Effector memory CD4-positive, alpha-beta T cell (primary cell): ENCODE measurements around the gene LIMK2.

Source experiments
- DNase-seq, 3 donors: peaks; one replicate each; pipeline ENCODE4 v3.0.0-alpha.2; 2020
- H3K27ac ChIP-seq: 2 replicates; pipeline ENCODE4 v1.7.0; 2013; ENCODE audit warnings: mild to moderate bottlenecking, low read length, moderate library complexity; ENCODE audit not compliant: insufficient read depth, poor library complexity, severe bottlenecking
- H3K27me3 ChIP-seq: replicated peaks from 2 replicates; pipeline ENCODE4 v1.7.0; 2013; ENCODE audit warnings: mild to moderate bottlenecking, low read length; ENCODE audit not compliant: insufficient read depth, control insufficient read depth, poor library complexity, severe bottlenecking
- H3K36me3 ChIP-seq: 2 replicates; pipeline ENCODE4 v1.7.0; 2013; ENCODE audit warnings: mild to moderate bottlenecking, low read length, moderate library complexity; ENCODE audit not compliant: control insufficient read depth, insufficient read depth
- H3K4me1 ChIP-seq: 2 replicates; pipeline ENCODE4 v1.7.0; 2013; ENCODE audit warnings: low read length, mild to moderate bottlenecking; ENCODE audit not compliant: control insufficient read depth, insufficient read depth, poor library complexity, severe bottlenecking
- H3K4me3 ChIP-seq: 2 replicates; pipeline ENCODE4 v1.7.0; 2013; ENCODE audit warnings: low read length, low read depth, mild to moderate bottlenecking; ENCODE audit not compliant: insufficient read depth, poor library complexity, severe bottlenecking
- H3K9me3 ChIP-seq: 2 replicates; pipeline ENCODE4 v1.7.0; 2013; ENCODE audit warnings: mild to moderate bottlenecking, low read length, moderate library complexity; ENCODE audit not compliant: control insufficient read depth

LIMK2 gene

GRCh38 chr22:31327806-31328543 is 115.9 kb downstream of the LIMK2 start:
- DNase-seq: no peak
- Histone ChIP-seq H3K4me1 (no peaks in the 10 kb centered on the region), H3K9me3 (no peaks in the 10 kb centered on the region), H3K27me3 (no peaks in the 10 kb centered on the region), H3K36me3 (peaks cover 70% of the 10 kb centered on the region), H3K4me3 (no peak overlapping the region), H3K27ac (no peak overlapping the region)

GRCh38 chr22:31328544-31328960 is 116.5 kb downstream of the LIMK2 start:
- peaks cover 75% of the 10 kb centered on the region for H3K36me3 ChIP-seq
- no peaks in the 10 kb centered on the region for H3K9me3 ChIP-seq
- no peaks in the 10 kb centered on the region for H3K27me3 ChIP-seq
- no peak overlapping the region for H3K27ac ChIP-seq
- no peak for DNase-seq
- no peaks in the 10 kb centered on the region for H3K4me1 ChIP-seq
- H3K4me3 ChIP-seq: no peak overlapping the region

DNA sequence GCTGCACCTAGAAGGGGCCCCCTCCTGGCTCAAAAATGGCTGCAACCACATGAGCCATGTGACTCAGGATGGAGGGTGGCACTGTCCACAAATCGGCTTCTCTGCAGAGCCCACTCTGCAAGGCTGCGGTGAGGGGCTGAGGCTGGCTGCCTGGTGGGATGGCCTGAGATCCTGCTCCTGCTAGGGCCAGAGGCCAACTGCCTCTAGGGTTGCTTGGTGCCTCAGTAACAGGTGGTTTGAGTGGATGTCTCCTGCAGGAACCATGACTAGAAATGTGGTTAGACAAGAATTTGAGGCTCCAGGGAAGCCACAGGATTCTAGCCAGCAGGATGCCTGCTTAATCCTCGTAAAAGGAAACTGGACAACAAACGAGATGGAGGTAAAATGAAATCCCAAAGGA is 116.9 kb downstream of the LIMK2 start:
- DNase-seq: no peak
- no peaks in the 10 kb centered on the region for H3K9me3 ChIP-seq
- H3K27ac ChIP-seq: no peak overlapping the region
- H3K4me1 ChIP-seq: no peaks in the 10 kb centered on the region
- H3K36me3 ChIP-seq: peaks cover 80% of the 10 kb centered on the region
- H3K4me3 ChIP-seq: no peak overlapping the region
- H3K27me3 ChIP-seq: no peaks in the 10 kb centered on the region
